Tibial nerve (tissue), 4 donors: Measurements from ENCODE around the gene TBC1D14. TPM values are rescaled to one million over a fixed set of nuclear protein-coding genes. Genes with fewer than 3 reads are reported as not detected.

ENCODE experiments used
- DNase-seq, 2 donors: peaks; one replicate each; pipeline ENCODE4 v3.0.0-alpha.2; 2019; ENCODE audit warnings: low spot score in 2 of 2
- H3K27ac ChIP-seq, 4 donors: fragments of 200-600 bp; sonication (generic) in 3 of 4; one replicate each; pipeline ENCODE4 v1.5.1; 2017 to 2019; ENCODE audit warnings: mild to moderate bottlenecking in 1 of 4
- H3K27me3 ChIP-seq, 2 donors: fragments of 200-600 bp; sonication (generic) in 1 of 2; one replicate each; pipeline versions ENCODE4 v1.5.1 to v1.6.0; 2017 to 2019
- H3K36me3 ChIP-seq, 3 donors: fragments of 200-600 bp; sonication (generic); one replicate each; pipeline ENCODE4 v1.5.1; 2018 to 2019
- H3K4me1 ChIP-seq, 4 donors: fragments of 200-600 bp; sonication (generic) in 3 of 4; one replicate each; pipeline ENCODE4 v1.5.1; 2017 to 2019
- H3K4me3 ChIP-seq, 4 donors: fragments of 200-600 bp; sonication (generic) in 3 of 4; one replicate each; pipeline ENCODE4 v1.5.1; 2017 to 2019; ENCODE audit warnings: mild to moderate bottlenecking in 1 of 4, moderate library complexity in 1 of 4
- H3K9me3 ChIP-seq, 4 donors: fragments of 200-600 bp; sonication (generic) in 3 of 4; one replicate each; pipeline ENCODE4 v1.5.1; 2017 to 2019
- CTCF ChIP-seq, 5 experiments: fragments of 200-600 bp in 3 of 5; fragments of 450-650 bp in 2 of 5; sonication (generic) in 3 of 5; IDR thresholded peaks; one replicate each; pipeline ENCODE4 v1.5.1; 2016 to 2019; ENCODE audit warnings: antibody characterized with exemption in 5 of 5, mild to moderate bottlenecking in 3 of 5, moderate library complexity in 2 of 5
- EP300 ChIP-seq, 2 donors: sonication (generic); formaldehyde crosslinking; IDR thresholded peaks; one replicate each; pipeline ENCODE4 v1.6.1; 2017; ENCODE audit warnings: antibody characterized with exemption in 2 of 2, mild to moderate bottlenecking in 1 of 2
- POLR2A ChIP-seq, 2 donors: fragments of 450-650 bp; IDR thresholded peaks; one replicate each; pipeline ENCODE4 v1.6.1; 2017; ENCODE audit warnings: antibody characterized with exemption in 2 of 2, mild to moderate bottlenecking in 2 of 2, moderate library complexity in 2 of 2
- WGBS, 2 donors: methylation state at CpG; one replicate each; pipeline ENCODE4 v1.1.5; 2018; 5-methylcytosine and 5-hydroxymethylcytosine counted together
- total RNA-seq, 4 donors: library from RNA; depleted of rRNA; stranded (reverse); fragments of >200 nt; gene quantifications; one replicate each; pipeline ENCODE4 v1.1.0, GENCODE V29; 2016

TBC1D14 gene
- total RNA-seq, 4 donors from 2014 or later, result 46.9 to 65.7 (median 51.3) TPM

DNA sequence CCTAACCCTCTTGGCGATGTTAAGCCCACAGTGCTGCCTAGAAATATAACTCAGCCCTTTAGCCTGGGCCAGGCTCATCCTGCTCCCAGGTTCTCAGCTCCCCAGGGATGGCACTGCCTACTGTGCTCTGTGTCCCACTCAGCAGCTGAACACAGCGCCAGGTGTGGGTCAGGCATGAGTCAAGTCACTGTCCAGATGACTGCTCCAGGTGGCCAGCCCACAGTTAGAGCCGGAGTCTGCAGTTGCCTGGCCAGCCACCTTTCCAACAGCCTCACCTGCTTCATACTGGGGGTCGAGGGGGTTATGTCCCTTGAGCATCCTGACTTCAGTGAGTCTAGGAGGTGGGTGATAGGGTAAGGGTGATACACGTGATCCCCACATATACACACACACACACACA lies 48.4 kb downstream of the TBC1D14 start:
- Histone ChIP-seq H3K4me3 (no peak overlapping the region), H3K4me1 (peaks cover 0 to 40% (median 12%) of the 10 kb centered on the region in 4 donors), H3K27me3 (no peaks in the 10 kb centered on the region), H3K36me3 (no peaks in the 10 kb centered on the region), H3K9me3 (no peaks in the 10 kb centered on the region), H3K27ac (no peak overlapping the region)
- no peak for TF ChIP-seq EP300 (IDR thresholded peaks at IDR 0.05)
- TF ChIP-seq POLR2A (IDR thresholded peaks at IDR 0.05), result no peak
- no peak for TF ChIP-seq CTCF (IDR thresholded peaks at IDR 0.05)
- no peak for DNase-seq
- 86 to 93% methylated on average over 5 of the region's 5 CpGs for WGBS, 2 donors

- H3K27ac ChIP-seq, result peak overlapping the region in 1 of 4 donors; percentile 29
- H3K36me3 ChIP-seq, result no peaks in the 10 kb centered on the region
- H3K4me3 ChIP-seq, result no peak overlapping the region
- TF ChIP-seq CTCF (IDR thresholded peaks at IDR 0.05) (no peak), POLR2A (IDR thresholded peaks at IDR 0.05) (no peak), EP300 (IDR thresholded peaks at IDR 0.05) (no peak)
- H3K4me1 ChIP-seq, result peaks cover 0 to 39% (median 15%) of the 10 kb centered on the region in 4 donors
- no peak for DNase-seq
- 82 to 97% methylated on average over 4 to 5 of the region's 5 CpGs for WGBS, 2 donors
- no peaks in the 10 kb centered on the region for H3K27me3 ChIP-seq
- H3K9me3 ChIP-seq, result no peaks in the 10 kb centered on the region
Measured at GRCh38 chr4:6959261-6959660, 49.6 kb downstream of the TBC1D14 start.

DNA sequence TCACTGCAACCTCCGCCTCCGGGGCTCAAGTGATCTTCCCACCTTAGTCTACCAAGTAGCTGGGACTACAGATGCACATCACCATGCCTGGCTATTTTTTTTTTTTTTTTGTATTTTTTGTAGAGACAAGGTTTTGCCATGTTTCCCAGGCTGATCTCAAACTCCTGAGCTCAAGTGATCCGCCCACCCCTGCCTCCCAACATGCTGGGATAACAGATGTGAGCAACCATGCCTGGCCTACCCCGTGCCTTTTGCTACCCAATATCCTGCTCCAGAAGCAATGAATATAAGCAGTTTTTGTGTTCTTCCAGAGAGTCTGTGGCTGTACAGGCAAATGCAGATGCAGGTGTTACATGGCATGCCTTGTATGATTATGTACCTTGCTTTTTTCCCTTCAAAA lies 50.5 kb downstream of the TBC1D14 start:
- H3K9me3 ChIP-seq, result no peaks in the 10 kb centered on the region
- H3K4me1 ChIP-seq, result peaks cover 0 to 44% (median 15%) of the 10 kb centered on the region in 4 donors
- TF ChIP-seq EP300 (IDR thresholded peaks at IDR 0.05) (no peak), POLR2A (IDR thresholded peaks at IDR 0.05) (no peak), CTCF (IDR thresholded peaks at IDR 0.05) (no peak)
- H3K27ac ChIP-seq, result no peak overlapping the region
- no peaks in the 10 kb centered on the region for H3K36me3 ChIP-seq
- no peaks in the 10 kb centered on the region for H3K27me3 ChIP-seq
- DNase-seq, result no peak
- no peak overlapping the region for H3K4me3 ChIP-seq
- WGBS, 2 donors, result 83 to 88% methylated on average over 4 of the region's 4 CpGs

DNA sequence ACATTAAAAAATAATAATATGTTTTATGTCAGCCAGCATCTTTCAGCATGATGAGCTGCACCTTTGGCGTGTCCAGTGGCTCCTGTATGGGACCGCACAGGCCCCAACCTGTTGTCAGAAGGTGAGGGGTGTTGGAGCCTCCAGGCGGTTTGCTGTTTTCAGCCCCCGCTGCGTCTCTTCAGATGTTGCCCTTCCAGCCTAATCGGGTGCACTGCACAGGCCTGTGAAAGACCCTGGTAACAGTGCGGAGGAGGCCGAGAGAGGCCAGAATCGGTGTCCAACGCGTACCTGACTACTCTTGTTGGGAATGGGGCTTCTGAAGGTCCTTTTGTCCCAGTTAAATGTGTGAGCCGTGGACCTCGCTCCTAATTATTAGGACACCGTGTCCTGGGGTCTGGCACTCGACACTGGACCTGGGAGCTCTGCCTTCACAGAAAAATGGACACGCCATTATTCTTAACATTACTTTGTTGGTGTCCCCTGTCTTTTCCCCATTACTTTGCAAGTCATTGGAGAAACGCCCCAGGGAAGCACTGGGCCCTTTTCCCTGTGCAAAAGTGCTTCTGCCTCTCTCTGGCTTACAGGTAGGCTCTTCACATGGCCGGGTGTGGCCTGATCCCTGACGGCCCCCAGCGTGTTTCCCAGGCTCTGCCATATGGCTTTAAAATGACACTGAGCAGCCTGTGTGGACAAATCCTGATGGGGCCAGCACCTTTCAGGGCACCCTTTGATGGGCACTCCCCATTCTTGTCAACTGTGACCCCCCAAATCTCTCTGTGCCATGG lies 51.2 kb downstream of the TBC1D14 start:
- H3K9me3 ChIP-seq, result no peaks in the 10 kb centered on the region
- peak overlapping the region in 2 of 4 donors; percentile 28 to 78 for H3K27ac ChIP-seq
- H3K27me3 ChIP-seq, result no peaks in the 10 kb centered on the region
- H3K4me1 ChIP-seq, result peaks cover 0 to 47% (median 15%) of the 10 kb centered on the region in 4 donors
- H3K36me3 ChIP-seq, result no peaks in the 10 kb centered on the region
- 90 to 91% methylated on average over 20 of the region's 20 CpGs for WGBS, 2 donors
- DNase-seq, result no peak
- no peak overlapping the region for H3K4me3 ChIP-seq
- TF ChIP-seq CTCF (IDR thresholded peaks at IDR 0.05), result no peak
- TF ChIP-seq POLR2A (IDR thresholded peaks at IDR 0.05), result no peak
- no peak for TF ChIP-seq EP300 (IDR thresholded peaks at IDR 0.05)

GRCh38 chr4:6961496-6962210 lies 52.0 kb downstream of the TBC1D14 start:
- H3K4me3 ChIP-seq, result no peak overlapping the region
- no peaks in the 10 kb centered on the region for H3K27me3 ChIP-seq
- 86 to 92% methylated on average over 20 of the region's 20 CpGs for WGBS, 2 donors
- no peaks in the 10 kb centered on the region for H3K9me3 ChIP-seq
- no peak for DNase-seq
- H3K27ac ChIP-seq, result peak overlapping the region; percentile 1 to 82 (median 54)
- H3K4me1 ChIP-seq, result peaks cover 0 to 55% (median 15%) of the 10 kb centered on the region in 4 donors
- no peaks in the 10 kb centered on the region for H3K36me3 ChIP-seq
- TF ChIP-seq EP300 (IDR thresholded peaks at IDR 0.05) (no peak), POLR2A (IDR thresholded peaks at IDR 0.05) (no peak), CTCF (IDR thresholded peaks at IDR 0.05) (no peak)
